HUES48 (cell line): ENCODE results near the gene ERMP1.

Experiments used
- H3K27ac ChIP-seq: one replicate; pipeline ENCODE4 v1.7.0; 2013; ENCODE audit warnings: low read depth, low read length, inconsistent platforms
- H3K27me3 ChIP-seq: 2 replicates; pipeline ENCODE4 v1.6.1; 2013; ENCODE audit warnings: mild to moderate bottlenecking, low read length; ENCODE audit not compliant: control insufficient read depth, insufficient read depth
- H3K36me3 ChIP-seq: 2 replicates; pipeline ENCODE4 v1.6.1; 2013; ENCODE audit warnings: low read length; ENCODE audit not compliant: control insufficient read depth, insufficient read depth
- H3K4me1 ChIP-seq: 2 replicates; pipeline ENCODE4 v1.6.1; 2013; ENCODE audit warnings: mild to moderate bottlenecking, low read length; ENCODE audit not compliant: control insufficient read depth, insufficient read depth
- H3K4me3 ChIP-seq: 2 replicates; pipeline ENCODE4 v1.5.1; 2013; ENCODE audit warnings: mild to moderate bottlenecking, low read depth, low read length
- H3K9ac ChIP-seq: 2 replicates; pipeline ENCODE4 v1.6.1; 2013; ENCODE audit warnings: mild to moderate bottlenecking, low read depth, low read length, moderate library complexity
- H3K9me3 ChIP-seq: 2 replicates; pipeline ENCODE4 v1.6.1; 2013; ENCODE audit warnings: low read length; ENCODE audit not compliant: control insufficient read depth, insufficient read depth

The ERMP1 gene

DNA sequence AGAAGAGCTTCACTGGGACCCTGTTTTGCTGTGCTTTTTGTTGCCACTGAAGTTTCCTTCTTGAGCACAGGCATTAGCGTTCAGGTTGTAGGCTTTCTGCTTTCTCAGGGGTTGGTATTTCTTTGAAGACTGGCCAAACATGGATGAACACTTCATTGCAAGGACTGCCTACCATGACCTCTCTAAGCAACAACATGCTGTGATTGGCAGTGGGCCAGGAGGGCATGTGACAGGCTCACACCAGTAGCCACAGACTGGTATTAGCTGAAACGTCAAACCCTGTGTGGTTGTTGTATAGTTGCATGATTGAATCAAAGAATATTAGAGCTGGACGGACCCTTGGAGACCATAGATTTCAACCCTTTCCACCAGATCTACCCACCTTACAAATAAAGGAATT is 37.8 kb upstream of the ERMP1 start:
- Histone ChIP-seq H3K27me3 (no peaks in the 10 kb centered on the region), H3K9ac (no peak overlapping the region), H3K36me3 (no peaks in the 10 kb centered on the region), H3K4me3 (no peak overlapping the region), H3K9me3 (no peaks in the 10 kb centered on the region), H3K27ac (no peak overlapping the region), H3K4me1 (peaks cover 5% of the 10 kb centered on the region; the same call in 1 of the 2 replicates)

DNA sequence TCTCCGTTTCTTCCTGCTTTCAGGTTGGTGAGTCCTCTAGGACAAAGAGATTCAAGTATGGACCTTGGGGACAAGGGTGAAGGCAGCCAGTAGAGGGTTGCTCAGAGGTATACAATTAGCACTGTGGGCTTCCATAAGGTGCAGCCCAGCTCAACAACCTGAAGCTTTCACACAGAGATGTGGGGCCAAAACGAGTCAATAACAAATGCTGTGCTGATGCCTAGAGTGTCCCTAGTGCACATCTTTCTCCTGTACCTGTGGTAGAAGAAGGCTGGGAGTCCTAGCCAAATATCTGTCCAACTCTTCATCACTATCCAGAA is 37.1 kb upstream of the ERMP1 start:
- H3K27ac ChIP-seq = no peak overlapping the region
- H3K4me1 ChIP-seq = peaks cover 5% of the 10 kb centered on the region; the same call in 1 of the 2 replicates
- no peak overlapping the region for H3K4me3 ChIP-seq
- H3K27me3 ChIP-seq = no peaks in the 10 kb centered on the region
- H3K9ac ChIP-seq = no peak overlapping the region
- H3K36me3 ChIP-seq = no peaks in the 10 kb centered on the region
- no peaks in the 10 kb centered on the region for H3K9me3 ChIP-seq

DNA sequence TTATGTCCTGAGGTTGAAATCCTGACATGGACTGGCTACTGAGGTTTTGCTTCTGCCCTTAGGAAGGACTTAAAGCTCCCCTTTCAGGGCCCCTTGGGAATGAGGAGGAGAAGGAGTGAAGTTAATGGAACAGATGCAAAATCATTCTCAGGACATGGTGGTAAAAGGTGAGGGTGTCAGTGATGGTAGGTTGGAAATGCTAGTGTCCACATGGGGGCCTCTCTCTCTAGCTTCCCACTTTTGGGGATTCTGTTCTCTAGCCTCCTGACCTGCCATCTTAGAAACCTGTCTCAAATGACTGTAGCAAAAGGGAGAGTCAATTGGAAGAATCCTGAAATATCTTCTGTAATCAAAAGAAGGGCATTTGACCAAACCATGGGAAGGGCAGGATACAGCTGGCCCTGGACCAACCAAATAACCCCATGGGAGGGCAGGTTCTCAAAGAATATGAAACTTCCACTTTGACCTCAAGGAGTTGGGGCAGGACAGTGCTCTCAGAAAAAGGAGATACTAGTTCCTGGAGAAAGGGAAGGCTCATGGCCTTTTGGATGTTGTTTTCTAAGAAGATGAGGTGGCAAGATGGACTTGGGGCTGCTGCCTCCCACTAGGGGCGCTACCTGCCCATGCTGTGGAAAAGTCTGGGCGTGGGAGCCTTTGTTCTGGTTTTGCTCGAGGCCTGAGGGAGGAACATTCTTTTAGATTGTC is 36.5 kb upstream of the ERMP1 start:
- Histone ChIP-seq H3K27me3 (no peaks in the 10 kb centered on the region), H3K27ac (no peak overlapping the region), H3K9ac (no peak overlapping the region), H3K9me3 (no peaks in the 10 kb centered on the region), H3K36me3 (no peaks in the 10 kb centered on the region), H3K4me1 (peaks cover 5% of the 10 kb centered on the region; the same call in 1 of the 2 replicates), H3K4me3 (no peak overlapping the region)

DNA sequence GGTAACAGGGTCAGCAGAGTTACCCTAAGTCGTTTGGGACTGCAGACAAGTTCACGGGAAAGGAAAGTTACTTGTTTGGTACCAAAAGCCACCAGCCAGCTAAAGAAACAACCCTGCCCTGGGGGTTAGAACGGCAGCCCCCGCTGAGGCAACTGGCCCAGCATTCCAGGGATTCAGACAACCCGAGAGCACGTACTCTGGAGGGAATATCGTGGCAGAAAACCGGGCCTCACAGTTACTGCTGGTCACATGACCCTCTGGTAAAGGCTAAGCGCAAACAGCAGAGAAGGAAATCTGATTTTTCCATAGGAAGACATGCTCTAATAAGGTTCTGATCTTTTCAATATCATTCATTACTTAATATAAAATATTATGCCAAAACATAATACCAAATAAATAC is 35.3 kb upstream of the ERMP1 start:
- H3K9ac ChIP-seq = no peak overlapping the region
- no peaks in the 10 kb centered on the region for H3K27me3 ChIP-seq
- no peaks in the 10 kb centered on the region for H3K9me3 ChIP-seq
- peaks cover 5% of the 10 kb centered on the region; the same call in 1 of the 2 replicates for H3K4me1 ChIP-seq
- H3K27ac ChIP-seq = no peak overlapping the region
- no peaks in the 10 kb centered on the region for H3K36me3 ChIP-seq
- no peak overlapping the region for H3K4me3 ChIP-seq

DNA sequence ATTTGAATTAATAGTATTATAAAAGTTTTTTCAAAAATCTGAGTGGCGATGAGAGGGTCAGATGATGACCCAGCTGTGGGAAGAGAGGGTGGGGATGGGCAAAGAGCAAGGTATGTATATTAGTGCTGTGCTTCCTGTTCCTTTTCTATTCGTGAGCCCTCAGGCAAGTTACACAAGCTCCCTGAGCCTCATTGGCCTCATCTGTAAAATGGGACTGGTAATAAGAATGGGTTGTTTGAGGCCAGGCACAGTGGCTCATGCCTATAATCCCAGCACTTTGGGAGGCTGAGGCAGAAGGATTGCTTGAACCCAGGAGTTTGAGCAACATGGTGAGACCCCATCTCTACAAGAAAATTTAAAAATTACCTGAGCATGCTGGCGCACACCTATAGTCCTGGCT is 33.8 kb upstream of the ERMP1 start:
- H3K9ac ChIP-seq = no peak overlapping the region
- H3K27me3 ChIP-seq = no peaks in the 10 kb centered on the region
- H3K27ac ChIP-seq = no peak overlapping the region
- no peaks in the 10 kb centered on the region for H3K9me3 ChIP-seq
- H3K4me1 ChIP-seq = peaks cover 5% of the 10 kb centered on the region; the same call in 1 of the 2 replicates
- H3K4me3 ChIP-seq = no peak overlapping the region
- no peaks in the 10 kb centered on the region for H3K36me3 ChIP-seq

DNA sequence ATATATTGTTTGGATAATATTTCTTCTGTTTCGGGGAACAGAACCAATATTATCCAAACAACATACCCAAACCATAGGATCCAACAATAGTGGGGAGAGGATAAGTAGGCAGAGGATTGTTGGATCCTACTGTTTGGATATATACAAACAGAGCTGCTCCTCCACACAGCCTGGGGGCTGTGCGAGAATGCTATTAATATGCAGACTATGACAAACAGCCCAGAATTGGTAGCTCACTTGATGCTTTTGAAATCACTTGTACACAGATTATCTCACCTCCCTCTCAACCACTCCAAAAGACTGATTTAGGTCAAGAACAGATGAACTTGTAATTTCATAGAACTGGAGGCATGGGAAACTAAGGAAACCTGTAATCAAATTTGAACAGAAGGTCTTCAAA is 33.4 kb upstream of the ERMP1 start:
- H3K9me3 ChIP-seq = no peaks in the 10 kb centered on the region
- peaks cover 5% of the 10 kb centered on the region; the same call in 1 of the 2 replicates for H3K4me1 ChIP-seq
- no peak overlapping the region for H3K27ac ChIP-seq
- H3K4me3 ChIP-seq = no peak overlapping the region
- H3K27me3 ChIP-seq = no peaks in the 10 kb centered on the region
- H3K9ac ChIP-seq = no peak overlapping the region
- H3K36me3 ChIP-seq = no peaks in the 10 kb centered on the region

DNA sequence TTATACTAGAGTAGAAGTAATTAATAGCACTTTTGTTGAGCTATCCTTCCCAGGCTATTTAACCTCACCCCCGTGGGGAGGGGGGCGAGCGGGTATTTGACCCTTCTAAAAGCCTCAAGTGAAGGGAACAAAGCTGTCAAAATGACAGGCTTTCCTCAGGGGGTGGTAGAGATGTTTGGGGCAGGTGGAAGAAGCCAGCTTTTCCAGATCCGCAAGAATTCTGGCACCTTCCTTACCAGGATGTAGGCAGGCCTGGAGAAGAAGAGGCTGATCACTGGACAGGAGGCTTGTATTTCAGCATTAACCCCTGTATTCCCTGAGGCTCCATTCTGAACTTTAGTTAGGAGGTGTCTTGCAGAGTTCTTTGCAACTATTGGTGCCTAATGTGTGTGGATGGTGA is 31.5 kb upstream of the ERMP1 start:
- Histone ChIP-seq H3K9me3 (no peaks in the 10 kb centered on the region), H3K9ac (no peak overlapping the region), H3K27me3 (no peaks in the 10 kb centered on the region), H3K4me3 (no peak overlapping the region), H3K4me1 (peaks cover 5% of the 10 kb centered on the region; the same call in 1 of the 2 replicates), H3K27ac (no peak overlapping the region), H3K36me3 (no peaks in the 10 kb centered on the region)

DNA sequence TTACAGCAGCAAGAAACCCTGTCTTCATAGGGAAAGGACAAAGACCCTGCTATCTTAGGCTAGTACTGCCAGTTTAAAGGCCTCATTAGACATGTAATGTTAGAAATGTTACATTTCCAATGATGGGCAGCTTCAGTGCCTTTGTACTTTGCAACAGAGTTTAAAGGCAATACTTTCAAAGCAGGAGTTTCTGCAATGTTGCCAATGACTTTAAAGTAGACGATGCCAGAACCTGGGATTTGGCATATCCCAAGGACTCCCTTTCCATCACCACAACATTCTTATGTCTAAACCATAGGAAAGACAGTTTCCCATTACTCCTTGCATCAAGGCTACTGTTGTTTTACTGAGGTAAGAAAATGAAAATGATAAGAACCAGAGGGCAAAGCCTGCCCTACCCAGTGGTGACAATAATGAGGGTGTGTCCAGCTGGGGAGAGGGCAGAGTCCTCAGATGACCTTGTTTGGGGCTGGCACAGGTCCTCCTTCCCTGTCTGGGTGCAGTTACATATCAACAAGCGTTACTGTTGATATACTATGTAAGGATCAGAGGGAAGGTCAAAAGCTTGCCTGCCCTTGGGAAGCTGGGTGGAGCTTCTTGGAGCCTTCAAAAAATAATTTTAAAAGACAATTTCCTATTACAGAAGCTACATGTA is 30.3 kb upstream of the ERMP1 start:
- no peaks in the 10 kb centered on the region for H3K27me3 ChIP-seq
- no peak overlapping the region for H3K27ac ChIP-seq
- H3K4me3 ChIP-seq = no peak overlapping the region
- no peaks in the 10 kb centered on the region for H3K36me3 ChIP-seq
- no peaks in the 10 kb centered on the region for H3K9me3 ChIP-seq
- H3K9ac ChIP-seq = no peak overlapping the region
- H3K4me1 ChIP-seq = peaks cover 5% of the 10 kb centered on the region; the same call in 1 of the 2 replicates

DNA sequence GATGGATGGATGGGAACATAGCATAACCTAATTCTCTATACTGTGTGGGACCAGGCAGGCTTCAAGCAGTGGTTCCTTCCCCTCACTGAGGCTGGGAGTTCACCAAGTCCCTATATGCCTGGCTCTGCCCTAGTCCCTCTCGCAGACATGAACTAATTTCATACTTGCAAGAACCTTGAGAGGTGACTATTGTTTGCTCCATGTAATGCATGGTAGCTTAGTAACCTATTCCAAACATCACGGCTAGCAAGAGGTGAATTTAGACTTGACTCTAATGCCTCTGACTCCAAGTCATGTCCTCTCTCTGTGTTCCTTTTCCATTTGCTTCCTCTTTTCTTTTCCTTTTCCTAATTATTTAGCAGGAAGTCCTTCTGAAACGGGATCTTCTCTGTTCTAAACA is 25.9 kb upstream of the ERMP1 start:
- no peaks in the 10 kb centered on the region for H3K4me1 ChIP-seq
- no peak overlapping the region for H3K27ac ChIP-seq
- no peak overlapping the region for H3K4me3 ChIP-seq
- no peaks in the 10 kb centered on the region for H3K36me3 ChIP-seq
- no peaks in the 10 kb centered on the region; the same call in 1 of the 2 replicates for H3K27me3 ChIP-seq
- no peaks in the 10 kb centered on the region for H3K9me3 ChIP-seq
- no peak overlapping the region for H3K9ac ChIP-seq

DNA sequence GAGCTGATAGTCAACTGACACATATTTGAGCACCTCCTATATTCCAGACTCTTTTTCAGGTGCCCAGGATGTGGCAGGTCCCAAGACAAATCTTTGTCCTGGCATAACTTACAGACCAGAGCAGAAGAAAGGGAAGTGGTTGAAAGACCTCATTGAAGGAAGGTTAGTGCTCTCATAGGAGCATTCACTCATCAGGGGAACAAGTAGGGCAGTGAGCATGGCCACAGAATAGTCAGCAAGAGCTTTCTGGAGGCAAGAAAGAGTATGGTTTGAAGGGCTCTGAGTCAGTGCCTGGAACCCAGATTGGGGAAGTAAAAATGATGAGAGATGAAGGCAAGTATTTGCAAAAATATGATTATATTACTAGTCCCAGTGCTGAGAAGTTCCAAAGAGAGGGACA is 25.0 kb upstream of the ERMP1 start:
- Histone ChIP-seq H3K9me3 (no peaks in the 10 kb centered on the region), H3K27me3 (no peaks in the 10 kb centered on the region; the same call in 1 of the 2 replicates), H3K4me1 (no peaks in the 10 kb centered on the region), H3K9ac (no peak overlapping the region), H3K27ac (no peak overlapping the region), H3K36me3 (no peaks in the 10 kb centered on the region), H3K4me3 (no peak overlapping the region)

DNA sequence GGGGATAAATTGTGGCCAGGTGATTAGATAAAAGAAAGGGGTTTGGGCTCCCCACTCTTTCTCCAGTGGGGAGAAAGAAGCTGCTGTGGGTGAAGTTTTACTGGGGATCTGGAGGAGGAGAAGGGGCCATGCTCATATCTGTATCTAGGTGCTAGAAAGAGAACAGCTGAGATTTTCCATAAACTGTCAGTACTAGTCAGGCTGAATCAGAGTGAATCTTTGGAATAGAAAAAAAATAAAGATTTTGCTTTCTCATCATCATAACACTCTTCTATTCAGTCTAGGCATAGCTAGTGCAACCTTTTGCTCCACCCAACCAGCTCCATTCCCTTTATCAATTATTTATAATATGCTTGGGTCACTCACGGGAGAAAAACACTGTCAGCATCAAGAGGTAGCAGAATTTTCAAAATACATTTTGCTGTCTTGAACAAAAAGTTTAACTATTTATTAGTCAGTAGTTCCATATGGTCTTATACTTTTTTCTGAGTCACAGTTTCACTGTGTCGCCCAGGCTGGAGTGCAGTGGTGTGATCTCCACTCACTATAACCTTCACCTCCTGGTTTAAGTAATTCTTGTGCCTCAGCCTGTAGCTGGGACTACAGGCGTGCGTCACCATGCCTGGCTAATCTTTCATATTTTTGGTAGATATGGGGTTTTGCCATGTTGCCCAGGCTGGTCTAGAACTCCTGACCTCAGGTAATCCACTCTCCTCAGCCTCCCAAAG is 21.3 kb upstream of the ERMP1 start:
- no peaks in the 10 kb centered on the region for H3K9me3 ChIP-seq
- H3K27ac ChIP-seq = no peak overlapping the region
- H3K4me3 ChIP-seq = no peak overlapping the region
- no peaks in the 10 kb centered on the region; the same call in 1 of the 2 replicates for H3K27me3 ChIP-seq
- H3K9ac ChIP-seq = no peak overlapping the region
- no peaks in the 10 kb centered on the region for H3K36me3 ChIP-seq
- no peaks in the 10 kb centered on the region for H3K4me1 ChIP-seq
